GM19438 (cell line): ENCODE measurements around the gene BEST4.
"Not testable (repeated sequence)": the region's sequence is repeated elsewhere in the genome, so short reads cannot be mapped to it uniquely, and the experiment has no call there.

Source experiments
- ATAC-seq: cut with Tn5 transposase; IDR thresholded peaks from one replicate; pipeline ENCODE4 v1.9.1; 2021; ENCODE audit warnings: low read depth; ENCODE audit not compliant: unreplicated experiment

Gene BEST4

GRCh38 chr1:44788120-44788860 is at the start of gene BEST4:
TSS of gene BEST4 (minus strand) at chr1:44788170. CDS start at chr1:44787705, 465 bp downstream.
- no peak for ATAC-seq

GRCh38 chr1:44835738-44836675 is 48.0 kb upstream of the BEST4 start:
- peak; percentile 68 for ATAC-seq

- no peak for ATAC-seq
Measured at GRCh38 chr1:44834328-44834727, 46.4 kb upstream of the BEST4 start.

DNA sequence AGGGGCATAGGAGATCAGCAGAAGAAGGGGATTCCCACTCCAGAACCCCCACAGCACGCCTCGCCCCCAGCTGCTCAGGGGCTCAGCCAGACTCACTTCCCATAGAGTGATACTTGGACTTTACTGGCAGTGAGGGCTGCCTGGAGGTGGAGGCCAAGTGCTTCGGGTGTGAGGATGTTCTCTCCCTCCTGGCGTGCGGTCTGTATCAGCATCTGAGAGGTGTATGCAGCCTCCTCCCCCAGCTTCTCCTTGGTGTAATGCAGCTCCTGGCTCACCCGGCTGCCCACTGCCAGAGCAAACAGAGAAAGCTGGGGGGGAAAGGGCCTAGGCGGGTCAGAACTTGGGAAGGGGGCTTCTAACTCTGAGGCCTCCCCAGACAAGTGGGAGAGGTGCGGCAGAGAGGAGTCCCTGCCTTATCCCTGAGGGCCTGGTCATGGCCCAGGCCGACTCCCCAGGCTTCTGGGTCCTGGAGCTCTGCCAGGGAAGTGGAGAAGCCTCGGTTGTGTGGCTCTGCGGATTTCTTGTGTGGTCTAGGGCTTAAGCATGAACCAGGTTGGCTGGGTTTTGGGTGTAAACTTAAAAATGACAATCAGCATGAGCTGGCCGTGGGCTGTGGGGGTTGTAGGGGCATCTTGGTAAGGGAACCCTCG is 44.2 kb upstream of the BEST4 start:
- ATAC-seq, result no peak

DNA sequence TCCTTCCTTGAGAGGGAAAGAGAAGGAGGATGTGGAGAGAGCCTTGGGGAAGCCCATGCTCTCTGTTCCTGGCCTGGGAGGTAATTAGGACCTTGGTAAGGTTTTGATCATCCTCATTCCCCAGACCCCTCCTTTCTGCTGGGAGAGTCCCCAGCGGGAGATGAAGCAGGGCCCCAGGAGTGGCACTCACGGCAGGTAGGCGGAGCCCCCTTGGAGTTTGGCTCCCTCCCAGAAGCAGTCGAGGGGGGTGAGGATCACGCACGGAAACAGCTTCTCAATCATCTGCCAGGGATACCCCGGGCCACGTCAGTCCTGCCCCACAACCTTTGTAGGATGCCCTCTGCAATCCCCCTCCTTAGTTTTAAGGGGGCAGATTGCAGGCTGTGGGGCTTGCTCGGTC is 43.5 kb upstream of the BEST4 start:
- no peak for ATAC-seq

DNA sequence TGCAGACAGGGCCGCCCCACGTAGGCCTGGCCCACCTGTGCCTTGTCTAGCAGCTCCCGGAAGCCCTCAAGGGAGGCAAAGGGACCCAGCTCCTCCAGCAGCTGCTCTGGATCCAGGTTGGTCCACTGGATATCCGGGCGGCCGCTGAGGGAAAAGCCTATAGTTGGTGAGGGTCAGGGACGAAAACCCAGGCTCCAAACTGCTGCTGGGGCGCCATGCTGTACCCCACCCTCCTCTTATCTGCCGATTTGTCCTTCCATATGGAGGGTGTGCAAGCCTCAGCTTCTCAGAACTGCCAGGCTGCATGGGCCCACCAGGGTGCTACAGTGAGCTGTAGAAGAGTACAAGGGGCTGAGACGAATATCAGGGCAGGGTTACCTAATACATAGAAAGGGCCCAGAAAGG is 42.9 kb upstream of the BEST4 start:
- ATAC-seq, result no peak

- no peak for ATAC-seq
Measured at GRCh38 chr1:44829506-44830384, 41.8 kb upstream of the BEST4 start.

GRCh38 chr1:44828841-44829440 is 41.0 kb upstream of the BEST4 start:
- ATAC-seq, result no peak

GRCh38 chr1:44828003-44828651 is 40.2 kb upstream of the BEST4 start:
- no peak for ATAC-seq

GRCh38 chr1:44827197-44828002 is 39.4 kb upstream of the BEST4 start:
- no peak for ATAC-seq

GRCh38 chr1:44826375-44827196 is 38.6 kb upstream of the BEST4 start:
- no peak for ATAC-seq

GRCh38 chr1:44824392-44824791 is 36.4 kb upstream of the BEST4 start:
- not testable (repeated sequence) for ATAC-seq

GRCh38 chr1:44822981-44823451 is 35.0 kb upstream of the BEST4 start:
- no peak for ATAC-seq

DNA sequence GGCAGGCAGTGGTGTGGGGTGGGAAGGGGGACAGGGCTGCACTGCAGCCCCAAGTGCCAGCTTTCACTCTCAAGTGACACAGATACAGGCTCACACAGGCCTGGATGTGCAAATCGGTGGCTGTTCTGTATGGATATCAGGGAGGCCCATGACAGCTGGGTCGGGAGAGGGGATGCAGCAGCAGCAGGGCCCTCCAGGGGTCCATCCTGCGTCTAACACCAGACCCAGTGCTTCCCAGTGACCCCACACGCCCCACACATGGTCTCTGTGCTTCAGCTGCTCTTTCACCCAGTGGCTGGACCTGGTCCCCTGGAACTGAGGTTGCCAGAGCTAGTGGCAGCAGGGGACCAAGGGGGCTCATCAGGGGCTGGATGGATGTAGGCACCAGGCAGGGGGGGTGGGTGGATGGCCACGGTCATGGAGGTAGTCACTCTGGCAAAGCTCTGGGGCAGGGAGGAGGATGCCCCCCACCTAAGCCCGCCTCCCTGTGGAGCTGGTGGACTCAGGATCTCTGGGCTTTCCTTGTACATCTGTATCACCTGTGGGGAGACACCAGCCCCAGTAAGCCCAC is 34.2 kb upstream of the BEST4 start:
- no peak for ATAC-seq

- ATAC-seq, result no peak
Measured at GRCh38 chr1:44821240-44821715, 33.3 kb upstream of the BEST4 start.

DNA sequence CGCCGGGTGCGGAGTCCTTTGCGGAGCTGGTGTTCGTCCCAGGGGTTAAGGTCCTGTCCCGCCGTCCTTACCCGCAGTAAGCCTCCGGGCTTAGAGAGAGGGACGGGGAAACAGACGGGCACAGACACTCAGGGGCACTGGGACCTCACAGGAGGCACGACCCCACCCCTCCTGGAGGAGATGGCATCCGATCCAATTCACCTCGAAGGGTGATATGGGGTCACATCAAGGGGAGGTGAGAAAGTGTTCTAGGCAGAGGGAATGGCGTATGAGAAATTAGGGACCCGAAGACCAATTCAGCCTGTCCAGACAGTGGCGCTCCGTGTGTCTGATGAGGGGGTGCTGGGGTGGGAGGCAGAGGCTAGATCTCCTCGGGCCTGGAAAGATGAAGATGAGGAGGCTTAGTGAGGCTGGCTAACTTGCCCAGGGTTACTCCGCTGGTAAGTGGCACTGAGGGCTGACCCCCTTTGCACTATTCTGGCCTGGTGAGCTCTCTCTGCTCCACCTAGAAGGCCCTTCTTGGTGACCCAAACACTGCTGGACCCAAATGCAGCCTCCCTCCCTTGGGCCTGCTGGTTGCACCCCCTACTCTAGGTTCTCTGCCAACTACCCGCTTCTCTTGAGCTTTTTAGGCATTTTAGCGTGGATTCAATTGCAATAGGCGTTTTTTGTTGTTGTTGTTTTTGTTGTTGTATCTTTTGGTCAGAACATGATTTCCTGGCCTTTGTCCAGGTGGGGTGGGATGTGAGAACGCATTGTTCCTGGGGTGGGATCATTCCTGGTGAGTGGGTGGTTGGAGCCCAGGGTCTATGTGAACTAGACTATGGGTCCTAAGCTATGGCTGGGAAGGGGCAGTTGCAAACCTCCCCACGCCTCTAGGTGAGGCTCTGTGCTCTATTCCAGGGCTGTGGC is 32.6 kb upstream of the BEST4 start:
- ATAC-seq, result peak; percentile 1
